IPS-18a (cell line): Measurements from ENCODE around the gene LRRC63.

Experiments
- H3K27ac ChIP-seq: one replicate; pipeline ENCODE4 v1.5.1; 2013; ENCODE audit warnings: low read length
- H3K27me3 ChIP-seq: one replicate; pipeline ENCODE4 v1.6.1; 2013; ENCODE audit warnings: mild to moderate bottlenecking, low read length; ENCODE audit not compliant: control insufficient read depth, insufficient read depth
- H3K36me3 ChIP-seq: one replicate; pipeline ENCODE4 v1.6.1; 2013; ENCODE audit warnings: low read depth, low read length; ENCODE audit not compliant: control insufficient read depth
- H3K4me1 ChIP-seq: one replicate; pipeline ENCODE4 v1.6.1; 2013; ENCODE audit warnings: low read depth, low read length; ENCODE audit not compliant: control insufficient read depth
- H3K4me3 ChIP-seq: one replicate; pipeline ENCODE4 v1.5.1; 2013; ENCODE audit warnings: low read length
- H3K9ac ChIP-seq: one replicate; pipeline ENCODE4 v1.6.1; 2013; ENCODE audit warnings: mild to moderate bottlenecking, low read length, moderate library complexity
- H3K9me3 ChIP-seq: one replicate; pipeline ENCODE4 v1.6.1; 2013; ENCODE audit warnings: low read depth, low read length; ENCODE audit not compliant: control insufficient read depth

LRRC63 gene

DNA sequence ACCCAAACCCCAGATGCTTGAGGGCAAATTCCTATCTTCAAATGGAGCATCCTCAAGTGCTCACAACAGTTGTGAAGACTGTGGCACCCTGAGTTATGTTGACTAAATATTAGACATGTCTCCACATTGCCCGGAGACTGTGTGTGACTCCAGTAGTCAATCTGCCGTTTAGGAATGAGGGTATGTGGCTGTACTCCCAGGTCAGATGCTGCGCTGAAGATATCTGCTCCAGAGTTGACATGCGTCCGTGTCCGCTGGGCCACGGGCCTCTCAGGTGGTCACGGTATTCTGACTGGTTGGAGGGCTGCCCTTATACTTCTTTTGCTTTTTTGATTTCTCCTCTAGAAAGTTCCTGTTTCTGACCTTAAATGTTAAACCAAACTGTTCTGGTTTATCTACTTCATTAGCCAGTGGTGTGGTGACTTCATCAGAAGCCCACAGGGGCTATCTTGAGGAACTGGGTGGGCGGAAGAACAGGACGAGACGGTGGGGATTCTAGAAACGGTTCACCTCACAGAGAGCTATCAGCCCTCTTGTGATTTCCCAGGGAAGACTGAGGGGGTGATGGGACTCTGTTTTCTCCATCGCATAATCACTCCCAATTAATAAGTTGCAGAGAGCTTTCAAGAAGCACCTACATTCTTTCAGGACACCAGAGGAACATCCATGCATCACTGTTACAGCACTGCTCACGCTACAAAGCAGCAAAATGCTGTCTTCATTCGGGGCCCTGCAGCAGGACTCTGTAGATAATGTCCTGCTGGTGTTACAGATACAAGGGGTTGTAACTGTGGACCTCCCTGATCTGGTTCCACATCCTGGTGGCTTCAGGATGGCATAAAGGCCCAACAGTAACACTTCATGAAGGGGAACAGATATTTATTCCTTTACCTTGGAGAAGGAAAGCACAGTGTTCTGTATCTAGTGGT is 28.4 kb upstream of the LRRC63 start:
- Histone ChIP-seq H3K36me3 (no peaks in the 10 kb centered on the region), H3K27ac (no peak overlapping the region), H3K27me3 (no peaks in the 10 kb centered on the region), H3K4me1 (no peaks in the 10 kb centered on the region), H3K9ac (no peak overlapping the region), H3K4me3 (no peak overlapping the region), H3K9me3 (no peaks in the 10 kb centered on the region)

DNA sequence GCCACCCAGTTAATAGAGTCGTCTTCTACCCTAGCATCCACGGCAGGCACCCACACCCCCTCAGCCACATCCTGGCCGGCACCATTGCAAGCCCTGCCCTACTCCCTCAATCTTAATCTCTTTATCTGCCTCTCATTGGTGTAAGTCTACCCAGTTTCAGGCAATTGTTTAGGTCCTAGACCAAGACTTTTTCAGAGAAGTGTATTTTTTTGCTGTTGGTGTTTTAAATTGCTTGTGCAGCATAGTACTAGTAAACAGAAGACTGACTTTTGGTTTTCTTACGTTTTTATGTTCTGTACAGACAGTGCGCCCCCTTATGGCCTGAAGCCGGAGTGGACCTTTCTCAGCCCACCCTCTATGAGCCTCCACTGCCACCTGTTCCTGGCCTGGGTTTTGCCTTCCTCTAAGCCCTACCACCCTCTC is 27.4 kb upstream of the LRRC63 start:
- Histone ChIP-seq H3K36me3 (no peaks in the 10 kb centered on the region), H3K27me3 (no peaks in the 10 kb centered on the region), H3K4me3 (no peak overlapping the region), H3K9ac (no peak overlapping the region), H3K27ac (no peak overlapping the region), H3K9me3 (no peaks in the 10 kb centered on the region), H3K4me1 (no peaks in the 10 kb centered on the region)

DNA sequence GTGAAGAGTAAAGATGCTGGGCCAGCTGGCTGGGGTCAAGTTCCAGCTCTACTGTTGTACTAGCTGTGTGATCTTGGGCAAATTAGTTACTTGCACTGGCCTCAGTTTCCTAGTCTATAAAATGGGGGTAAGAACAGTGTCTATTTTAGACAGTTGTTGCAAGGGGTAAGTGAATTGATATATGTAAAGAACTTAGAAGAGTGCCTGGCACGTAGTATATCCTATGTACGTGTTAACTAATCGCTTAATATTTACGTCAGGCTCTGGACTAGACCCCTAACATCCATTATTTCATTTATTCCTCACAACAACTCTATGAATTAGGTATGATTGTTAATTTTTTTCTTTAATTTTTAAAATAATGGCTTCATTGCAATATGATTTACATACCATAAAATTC is 26.1 kb upstream of the LRRC63 start:
- H3K36me3 ChIP-seq: no peaks in the 10 kb centered on the region
- no peak overlapping the region for H3K27ac ChIP-seq
- no peak overlapping the region for H3K9ac ChIP-seq
- no peaks in the 10 kb centered on the region for H3K4me1 ChIP-seq
- H3K4me3 ChIP-seq: no peak overlapping the region
- H3K9me3 ChIP-seq: no peaks in the 10 kb centered on the region
- H3K27me3 ChIP-seq: no peaks in the 10 kb centered on the region

DNA sequence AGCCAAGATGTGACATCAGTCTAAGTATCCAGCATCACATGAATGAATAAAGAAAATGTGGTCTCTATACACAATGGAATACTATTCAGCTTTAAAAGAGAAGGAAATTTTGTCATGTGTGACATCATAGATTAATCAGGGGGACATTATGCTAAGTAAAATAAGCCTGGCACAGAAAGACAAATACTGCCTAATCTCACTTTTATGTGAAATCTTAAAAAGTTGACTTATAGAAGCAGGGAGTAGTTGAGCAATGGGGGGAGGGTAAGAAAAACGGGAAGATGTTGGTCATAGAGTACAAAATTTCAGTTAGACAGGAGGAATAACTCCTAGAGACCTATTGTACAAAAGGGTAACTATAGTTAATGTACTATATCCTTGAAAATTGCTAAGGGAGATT is 19.3 kb upstream of the LRRC63 start:
- Histone ChIP-seq H3K4me1 (no peaks in the 10 kb centered on the region), H3K9ac (no peak overlapping the region), H3K27ac (no peak overlapping the region), H3K4me3 (no peak overlapping the region), H3K36me3 (no peaks in the 10 kb centered on the region), H3K27me3 (no peaks in the 10 kb centered on the region), H3K9me3 (no peaks in the 10 kb centered on the region)

DNA sequence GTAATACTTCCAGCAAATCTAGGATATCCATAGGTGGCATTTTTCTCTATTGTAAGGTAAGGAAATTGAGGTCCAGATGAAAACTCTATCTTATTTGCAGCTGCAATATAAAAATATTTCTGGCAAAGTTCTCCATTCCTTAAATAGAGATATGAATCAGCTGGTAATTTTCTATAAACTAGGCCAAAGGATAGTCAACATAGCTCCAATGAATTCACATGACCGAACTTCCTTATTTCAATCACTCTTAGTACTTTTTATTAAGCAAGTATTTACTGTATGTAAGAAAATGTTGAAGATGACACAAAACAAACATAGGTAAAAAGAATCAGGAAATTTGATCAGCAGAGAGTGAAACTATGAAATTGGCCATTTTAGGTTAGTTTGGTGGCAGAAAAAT is 16.7 kb upstream of the LRRC63 start:
- Histone ChIP-seq H3K27ac (no peak overlapping the region), H3K9me3 (no peaks in the 10 kb centered on the region), H3K4me3 (no peak overlapping the region), H3K27me3 (no peaks in the 10 kb centered on the region), H3K9ac (no peak overlapping the region), H3K36me3 (no peaks in the 10 kb centered on the region), H3K4me1 (no peaks in the 10 kb centered on the region)

DNA sequence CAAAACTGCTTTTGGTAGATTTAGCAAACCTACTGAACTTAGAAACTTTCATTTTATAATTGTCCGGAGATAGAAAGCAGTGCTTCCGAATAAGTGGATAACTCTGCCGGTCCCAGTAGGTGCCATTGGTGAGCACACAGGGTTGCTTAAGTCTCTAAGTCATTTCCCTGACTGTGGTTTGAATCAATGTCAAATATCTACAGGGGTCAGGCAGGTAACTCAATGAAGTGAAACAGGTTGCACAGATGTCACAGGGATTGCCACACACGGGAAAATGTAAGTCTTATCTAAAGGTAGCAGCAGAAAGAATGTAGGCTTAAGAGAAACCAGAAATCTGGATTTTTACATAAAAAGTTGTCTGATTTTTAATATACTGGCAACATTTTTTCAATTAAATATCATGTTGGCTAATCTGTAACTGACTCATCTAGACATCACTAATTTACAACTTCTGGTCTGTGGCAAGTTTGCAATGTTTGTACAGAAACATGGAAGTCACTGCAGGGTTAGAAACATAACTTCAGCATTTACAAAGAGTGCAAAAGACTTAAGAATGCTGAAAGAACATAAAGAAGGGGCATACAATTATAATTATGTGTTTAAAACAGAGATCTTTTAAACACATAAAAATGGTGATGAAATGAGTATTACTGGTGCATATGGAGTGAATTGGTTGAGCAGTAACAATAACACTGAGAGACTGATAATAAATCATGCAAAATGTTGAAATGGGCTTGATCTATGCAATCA is 14.3 kb upstream of the LRRC63 start:
- H3K36me3 ChIP-seq: no peaks in the 10 kb centered on the region
- H3K27me3 ChIP-seq: no peaks in the 10 kb centered on the region
- H3K9ac ChIP-seq: no peak overlapping the region
- H3K4me3 ChIP-seq: no peak overlapping the region
- H3K27ac ChIP-seq: no peak overlapping the region
- H3K9me3 ChIP-seq: no peaks in the 10 kb centered on the region
- no peaks in the 10 kb centered on the region for H3K4me1 ChIP-seq

DNA sequence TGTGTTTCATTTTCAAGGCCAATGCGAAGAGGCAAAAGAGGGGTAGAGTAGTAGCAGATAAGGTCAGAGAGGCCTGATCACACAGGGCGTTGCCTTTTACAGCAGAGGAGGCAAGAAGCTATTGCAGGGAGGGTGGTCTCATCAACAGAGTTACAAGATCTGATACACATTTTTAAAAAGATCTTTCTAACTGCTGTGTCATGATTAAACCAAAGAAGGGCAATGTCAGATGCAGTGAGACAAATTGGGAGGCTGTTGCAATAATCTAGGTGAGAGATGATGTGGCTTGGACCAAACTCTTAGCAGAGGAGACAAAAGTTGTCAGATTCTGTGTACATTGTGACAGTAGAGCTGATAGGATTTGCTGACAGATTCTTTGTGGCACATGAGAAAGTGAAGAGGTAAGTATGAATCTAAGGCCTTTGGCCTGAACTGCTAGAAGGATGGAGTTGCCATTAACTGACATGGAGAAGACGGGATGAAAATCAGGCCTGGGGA is 13.0 kb upstream of the LRRC63 start:
- H3K9me3 ChIP-seq: no peaks in the 10 kb centered on the region
- H3K4me3 ChIP-seq: no peak overlapping the region
- H3K9ac ChIP-seq: no peak overlapping the region
- no peak overlapping the region for H3K27ac ChIP-seq
- H3K4me1 ChIP-seq: no peaks in the 10 kb centered on the region
- no peaks in the 10 kb centered on the region for H3K36me3 ChIP-seq
- H3K27me3 ChIP-seq: no peaks in the 10 kb centered on the region

DNA sequence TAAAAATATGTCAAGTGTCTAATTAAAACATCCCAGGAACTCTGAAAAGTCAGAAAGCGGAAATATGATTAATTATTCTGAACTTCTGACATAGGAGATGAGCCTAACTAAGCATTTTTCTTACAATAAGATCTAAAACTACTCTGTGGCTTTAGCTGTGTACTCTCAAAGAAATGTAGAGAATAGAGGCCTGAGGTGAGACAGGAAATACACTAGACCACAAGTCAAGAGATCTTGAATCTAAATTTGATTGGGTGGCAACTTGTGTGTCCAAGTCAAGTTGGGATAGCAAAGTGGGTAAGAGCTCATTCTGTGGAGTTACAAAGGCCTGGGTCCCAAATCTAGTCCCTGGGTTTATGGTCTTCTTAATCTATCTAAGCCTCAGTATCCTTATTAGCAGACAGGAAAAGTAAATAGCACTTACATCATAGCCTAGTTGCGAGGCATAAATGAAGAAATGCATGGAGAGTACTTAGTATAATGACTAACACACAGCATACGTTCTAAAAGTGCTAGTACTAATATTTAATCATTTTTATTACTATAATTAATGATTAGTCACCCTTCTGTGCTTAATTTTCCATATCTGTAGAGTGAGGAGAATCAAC is 9.4 kb upstream of the LRRC63 start:
- Histone ChIP-seq H3K4me3 (no peak overlapping the region), H3K9me3 (no peaks in the 10 kb centered on the region), H3K9ac (no peak overlapping the region), H3K36me3 (no peaks in the 10 kb centered on the region), H3K27ac (no peak overlapping the region), H3K27me3 (no peaks in the 10 kb centered on the region), H3K4me1 (no peaks in the 10 kb centered on the region)

DNA sequence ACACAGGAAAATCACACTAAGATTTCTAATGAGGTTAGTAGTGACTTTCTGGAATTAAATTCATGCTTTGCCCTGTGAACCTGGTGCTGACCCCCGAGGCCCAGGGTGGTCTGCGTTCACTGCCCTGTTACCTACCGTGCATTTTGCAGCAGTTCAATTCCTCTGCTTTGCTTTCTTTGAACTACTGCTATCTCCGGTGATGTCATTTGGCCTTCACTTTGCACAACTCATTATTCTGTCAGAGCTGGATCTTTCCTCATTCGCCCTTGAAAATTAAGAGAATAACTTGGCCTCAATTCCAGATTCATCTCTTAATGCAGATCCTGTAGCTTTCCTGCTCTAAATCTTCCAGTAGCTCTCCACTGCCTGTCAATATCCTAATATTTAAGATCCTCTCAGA is 8.8 kb upstream of the LRRC63 start:
- Histone ChIP-seq H3K27me3 (no peaks in the 10 kb centered on the region), H3K9me3 (no peaks in the 10 kb centered on the region), H3K27ac (no peak overlapping the region), H3K9ac (no peak overlapping the region), H3K4me3 (no peak overlapping the region), H3K4me1 (peaks cover 4% of the 10 kb centered on the region), H3K36me3 (no peaks in the 10 kb centered on the region)

DNA sequence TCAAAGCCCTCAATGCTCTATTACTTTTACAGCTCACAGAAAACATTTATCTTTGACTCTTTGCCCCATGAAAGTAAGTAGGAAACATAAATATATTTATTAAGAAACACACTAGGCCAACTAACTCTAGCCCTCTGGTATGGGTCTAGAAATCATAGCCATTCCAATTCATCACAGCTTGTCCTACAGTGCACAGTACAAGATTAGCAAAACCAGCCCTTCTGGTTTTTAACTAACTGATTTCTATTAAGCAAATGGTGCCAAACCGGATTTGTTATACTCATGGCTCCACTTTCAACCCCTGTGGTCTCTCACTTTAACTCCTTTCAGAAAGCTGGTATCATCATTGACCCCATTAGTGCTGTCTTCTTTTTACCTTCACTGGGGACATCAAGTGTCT is 5.6 kb upstream of the LRRC63 start:
- H3K4me3 ChIP-seq: no peak overlapping the region
- H3K9ac ChIP-seq: no peak overlapping the region
- H3K27ac ChIP-seq: no peak overlapping the region
- no peaks in the 10 kb centered on the region for H3K9me3 ChIP-seq
- peaks cover 10% of the 10 kb centered on the region for H3K4me1 ChIP-seq
- no peaks in the 10 kb centered on the region for H3K36me3 ChIP-seq
- peaks cover 11% of the 10 kb centered on the region for H3K27me3 ChIP-seq

DNA sequence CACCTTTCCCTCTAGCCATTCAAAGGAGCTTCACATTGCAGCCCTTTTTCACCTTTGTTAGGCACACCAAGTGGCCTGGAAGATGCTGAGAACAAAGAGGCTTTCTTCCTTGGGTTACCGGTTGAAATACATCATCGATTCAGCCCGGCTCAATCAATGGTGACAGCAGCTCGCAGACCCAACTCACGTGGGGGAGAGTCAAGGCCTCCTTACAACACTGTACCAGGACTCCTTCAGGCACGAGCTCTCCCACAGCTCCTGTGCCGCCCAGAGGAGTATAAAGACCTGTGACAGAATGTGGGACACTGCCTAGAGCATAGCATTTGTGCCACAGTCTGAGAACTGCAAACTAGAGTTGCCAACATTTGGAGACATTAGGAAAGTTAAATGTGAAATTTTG is 3.9 kb upstream of the LRRC63 start:
- H3K9ac ChIP-seq: no peak overlapping the region
- H3K4me1 ChIP-seq: peaks cover 12% of the 10 kb centered on the region
- no peak overlapping the region for H3K27ac ChIP-seq
- H3K27me3 ChIP-seq: peaks cover 25% of the 10 kb centered on the region
- H3K36me3 ChIP-seq: no peaks in the 10 kb centered on the region
- no peaks in the 10 kb centered on the region for H3K9me3 ChIP-seq
- no peak overlapping the region for H3K4me3 ChIP-seq
